ENCODE measurements around the gene BEND7.

The BEND7 gene

GRCh38 chr10:13529714-13529973 is 830 bp upstream of the BEND7 start:
- peaks cover 13% of the 10 kb centered on the region for H3K4me1 Mint-ChIP-seq
- H3K4me3 Mint-ChIP-seq, result peak overlapping the region; percentile 71
- H3K27me3 Mint-ChIP-seq, result peaks cover 54% of the 10 kb centered on the region
- no peak overlapping the region for H3K27ac Mint-ChIP-seq
- H3K9me3 Mint-ChIP-seq, result no peaks in the 10 kb centered on the region
- H3K36me3 Mint-ChIP-seq, result no peaks in the 10 kb centered on the region

GRCh38 chr10:13528123-13528874 is 515 bp downstream of the BEND7 start:
- Mint-ChIP-seq H3K27me3 (peaks cover 53% of the 10 kb centered on the region), H3K27ac (no peak overlapping the region), H3K4me1 (peaks cover 13% of the 10 kb centered on the region), H3K4me3 (peak overlapping the region; percentile 82), H3K36me3 (no peaks in the 10 kb centered on the region), H3K9me3 (no peaks in the 10 kb centered on the region)

- peaks cover 13% of the 10 kb centered on the region for H3K4me1 Mint-ChIP-seq
- peaks cover 52% of the 10 kb centered on the region for H3K27me3 Mint-ChIP-seq
- no peak overlapping the region for H3K27ac Mint-ChIP-seq
- H3K4me3 Mint-ChIP-seq, result peak overlapping the region; percentile 82
- no peaks in the 10 kb centered on the region for H3K36me3 Mint-ChIP-seq
- no peaks in the 10 kb centered on the region for H3K9me3 Mint-ChIP-seq
Measured at GRCh38 chr10:13527864-13528122, 1.0 kb downstream of the BEND7 start.

- no peak overlapping the region for H3K27ac Mint-ChIP-seq
- peak overlapping the region; percentile 82 for H3K4me3 Mint-ChIP-seq
- peaks cover 13% of the 10 kb centered on the region for H3K4me1 Mint-ChIP-seq
- H3K9me3 Mint-ChIP-seq, result no peaks in the 10 kb centered on the region
- no peaks in the 10 kb centered on the region for H3K36me3 Mint-ChIP-seq
- H3K27me3 Mint-ChIP-seq, result peaks cover 52% of the 10 kb centered on the region
Measured at GRCh38 chr10:13526948-13527863, 1.6 kb downstream of the BEND7 start.

- Mint-ChIP-seq H3K36me3 (no peaks in the 10 kb centered on the region), H3K9me3 (no peaks in the 10 kb centered on the region), H3K4me1 (peaks cover 13% of the 10 kb centered on the region), H3K4me3 (no peak overlapping the region), H3K27ac (no peak overlapping the region), H3K27me3 (peaks cover 50% of the 10 kb centered on the region)
Measured at GRCh38 chr10:13525663-13526062, 3.2 kb downstream of the BEND7 start.

- H3K36me3 Mint-ChIP-seq, result no peaks in the 10 kb centered on the region
- H3K27ac Mint-ChIP-seq, result no peak overlapping the region
- H3K4me1 Mint-ChIP-seq, result no peaks in the 10 kb centered on the region
- H3K9me3 Mint-ChIP-seq, result no peaks in the 10 kb centered on the region
- peaks cover 28% of the 10 kb centered on the region for H3K27me3 Mint-ChIP-seq
- H3K4me3 Mint-ChIP-seq, result no peak overlapping the region
Measured at GRCh38 chr10:13521026-13521425, 7.8 kb downstream of the BEND7 start.

GRCh38 chr10:13520194-13520593 is 8.6 kb downstream of the BEND7 start:
- H3K4me3 Mint-ChIP-seq, result no peak overlapping the region

GRCh38 chr10:13518076-13518692 is 10.6 kb downstream of the BEND7 start:
- Mint-ChIP-seq H3K27ac (no peak overlapping the region), H3K36me3 (no peaks in the 10 kb centered on the region), H3K4me3 (no peak overlapping the region), H3K9me3 (no peaks in the 10 kb centered on the region), H3K4me1 (no peaks in the 10 kb centered on the region), H3K27me3 (peaks cover 17% of the 10 kb centered on the region)

More at GRCh38 chr10:13520194-13520593, 8.6 kb downstream of the BEND7 start:
- Mint-ChIP-seq H3K4me1 (no peaks in the 10 kb centered on the region), H3K27me3 (peaks cover 26% of the 10 kb centered on the region), H3K27ac (no peak overlapping the region), H3K36me3 (no peaks in the 10 kb centered on the region), H3K9me3 (no peaks in the 10 kb centered on the region)

- H3K9me3 Mint-ChIP-seq, result no peaks in the 10 kb centered on the region
- H3K27me3 Mint-ChIP-seq, result peaks cover 20% of the 10 kb centered on the region
Measured at GRCh38 chr10:13517675-13518074, 11.1 kb downstream of the BEND7 start.

GRCh38 chr10:13516176-13516575 is 12.6 kb downstream of the BEND7 start:
- no peaks in the 10 kb centered on the region for H3K36me3 Mint-ChIP-seq

More at GRCh38 chr10:13517675-13518074, 11.1 kb downstream of the BEND7 start:
- no peak overlapping the region for H3K27ac Mint-ChIP-seq
- H3K4me3 Mint-ChIP-seq, result no peak overlapping the region
- H3K36me3 Mint-ChIP-seq, result no peaks in the 10 kb centered on the region
- H3K4me1 Mint-ChIP-seq, result no peaks in the 10 kb centered on the region

GRCh38 chr10:13515467-13515866 is 13.3 kb downstream of the BEND7 start:
- no peak overlapping the region for H3K27ac Mint-ChIP-seq
- H3K4me3 Mint-ChIP-seq, result no peak overlapping the region
- H3K36me3 Mint-ChIP-seq, result no peaks in the 10 kb centered on the region

More at GRCh38 chr10:13516176-13516575, 12.6 kb downstream of the BEND7 start:
- H3K27ac Mint-ChIP-seq, result no peak overlapping the region
- no peak overlapping the region for H3K4me3 Mint-ChIP-seq
- H3K27me3 Mint-ChIP-seq, result peaks cover 16% of the 10 kb centered on the region
- H3K4me1 Mint-ChIP-seq, result no peaks in the 10 kb centered on the region
- H3K9me3 Mint-ChIP-seq, result no peaks in the 10 kb centered on the region

GRCh38 chr10:13514296-13514695 is 14.5 kb downstream of the BEND7 start:
- Mint-ChIP-seq H3K4me3 (no peak overlapping the region), H3K4me1 (no peaks in the 10 kb centered on the region), H3K9me3 (no peaks in the 10 kb centered on the region), H3K36me3 (no peaks in the 10 kb centered on the region), H3K27ac (no peak overlapping the region), H3K27me3 (peaks cover 15% of the 10 kb centered on the region)

More at GRCh38 chr10:13515467-13515866, 13.3 kb downstream of the BEND7 start:
- peaks cover 15% of the 10 kb centered on the region for H3K27me3 Mint-ChIP-seq
- no peaks in the 10 kb centered on the region for H3K4me1 Mint-ChIP-seq
- H3K9me3 Mint-ChIP-seq, result no peaks in the 10 kb centered on the region

GRCh38 chr10:13512564-13512963 is 16.2 kb downstream of the BEND7 start:
- Mint-ChIP-seq H3K4me1 (no peaks in the 10 kb centered on the region), H3K27me3 (peaks cover 12% of the 10 kb centered on the region), H3K36me3 (no peaks in the 10 kb centered on the region)

GRCh38 chr10:13511409-13511808 is 17.4 kb downstream of the BEND7 start:
- peaks cover 15% of the 10 kb centered on the region for H3K27me3 Mint-ChIP-seq
- H3K4me3 Mint-ChIP-seq, result no peak overlapping the region
- no peaks in the 10 kb centered on the region for H3K9me3 Mint-ChIP-seq
- no peaks in the 10 kb centered on the region for H3K4me1 Mint-ChIP-seq
- H3K27ac Mint-ChIP-seq, result no peak overlapping the region
- no peaks in the 10 kb centered on the region for H3K36me3 Mint-ChIP-seq

More at GRCh38 chr10:13512564-13512963, 16.2 kb downstream of the BEND7 start:
- Mint-ChIP-seq H3K9me3 (no peaks in the 10 kb centered on the region), H3K27ac (no peak overlapping the region), H3K4me3 (no peak overlapping the region)

GRCh38 chr10:13505052-13505680 is 23.6 kb downstream of the BEND7 start:
- H3K27ac Mint-ChIP-seq, result no peak overlapping the region
- H3K36me3 Mint-ChIP-seq, result no peaks in the 10 kb centered on the region
- H3K27me3 Mint-ChIP-seq, result peaks cover 6% of the 10 kb centered on the region
- no peak overlapping the region for H3K4me3 Mint-ChIP-seq
- H3K4me1 Mint-ChIP-seq, result no peaks in the 10 kb centered on the region
- no peaks in the 10 kb centered on the region for H3K9me3 Mint-ChIP-seq
